GM19351 (cell line): ENCODE results near the gene HAUS2.
A peak's percentile ranks its signal among the peaks of the same experiment; 100 is the strongest.
"Not testable (repeated sequence)": the region's sequence is repeated elsewhere in the genome, so short reads cannot be mapped to it uniquely, and the experiment has no call there.

ENCODE experiments used
- ATAC-seq: cut with Tn5 transposase; IDR thresholded peaks from one replicate; pipeline ENCODE4 v1.9.1; 2021; ENCODE audit warnings: mild to moderate bottlenecking, moderate library complexity; ENCODE audit not compliant: unreplicated experiment

HAUS2 gene

DNA sequence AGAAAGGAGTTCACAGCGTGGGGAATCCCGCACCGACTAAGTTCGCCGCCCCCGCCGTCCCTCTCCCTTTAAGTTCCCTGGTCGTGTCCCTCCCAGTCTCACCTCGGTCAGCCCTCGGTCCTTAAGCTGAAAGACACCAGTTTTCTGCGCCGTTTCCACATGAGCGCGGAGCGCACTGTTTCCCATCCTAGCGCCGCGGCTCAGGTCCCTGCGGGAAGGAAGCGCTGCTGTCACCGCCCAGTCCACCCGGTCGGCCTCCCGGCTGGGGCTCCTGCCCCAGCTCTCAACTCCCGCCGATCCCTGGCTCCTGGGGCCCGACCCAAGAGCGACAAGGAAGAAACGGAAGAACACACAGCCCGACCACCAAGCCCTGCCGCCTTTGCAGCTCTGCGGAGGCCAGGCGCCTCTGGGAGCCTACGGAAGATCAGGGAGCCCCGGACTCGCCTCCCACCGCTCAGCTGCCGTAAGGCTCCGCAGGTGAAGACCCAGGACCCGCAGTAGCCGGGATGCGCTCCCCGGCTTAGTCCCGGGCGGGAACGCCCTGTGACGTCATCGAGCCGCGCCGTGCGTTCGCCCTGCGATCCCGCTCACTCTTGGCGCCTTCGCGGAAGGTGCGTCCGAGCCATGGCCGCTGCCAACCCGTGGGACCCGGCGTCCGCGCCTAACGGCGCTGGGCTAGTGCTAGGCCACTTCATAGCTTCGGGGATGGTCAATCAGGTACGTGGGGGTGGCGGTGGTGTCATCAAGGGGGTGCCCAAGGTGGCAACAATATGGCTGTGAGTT, at the start of gene HAUS2, which contains the start of gene LRRC57:
TSS of gene HAUS2 (plus strand) at position 590 of the 783 bp plus-strand sequence. CDS start at position 625, 35 bp downstream.
TSS of gene LRRC57 (minus strand) at position 545 of the 783 bp plus-strand sequence. CDS start at position 186, 359 bp downstream.
- peak; percentile 72 for ATAC-seq

DNA sequence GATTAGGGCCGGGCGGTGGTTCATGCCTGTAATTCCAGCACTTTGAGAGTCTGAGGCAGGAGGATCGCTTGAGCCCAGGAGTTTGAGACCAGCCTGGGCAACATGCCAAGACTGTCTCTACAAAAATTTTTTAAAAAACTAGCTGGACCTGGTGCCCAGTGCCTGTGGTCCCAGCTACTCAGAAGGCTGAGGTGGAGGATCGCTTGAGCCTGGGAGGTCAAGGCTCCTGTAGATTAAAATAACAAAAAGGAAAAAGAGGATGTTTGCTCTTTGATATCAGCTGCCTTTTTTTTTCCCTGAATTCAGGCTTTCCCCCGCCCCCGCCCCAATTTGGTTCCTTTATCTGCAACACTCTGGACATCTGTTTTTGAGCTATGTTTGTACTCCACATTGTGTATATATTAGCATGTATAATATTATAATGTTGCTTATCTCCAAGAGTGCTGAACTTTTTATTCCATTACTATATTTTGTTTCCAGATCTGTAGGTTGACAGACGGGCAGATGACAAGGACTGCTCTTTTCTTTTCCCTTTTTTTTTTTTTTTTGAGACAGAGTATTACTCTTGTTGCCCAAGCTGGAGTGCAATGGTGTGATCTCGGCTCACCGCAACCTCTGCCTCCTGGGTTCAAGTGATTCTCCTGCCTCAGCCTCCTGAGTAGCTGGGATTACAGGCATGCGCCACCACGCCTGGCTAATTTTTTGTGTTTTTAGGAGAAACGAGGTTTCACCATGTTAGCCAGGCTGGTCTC, 48.6 kb upstream of the HAUS2 start:
- no peak for ATAC-seq

DNA sequence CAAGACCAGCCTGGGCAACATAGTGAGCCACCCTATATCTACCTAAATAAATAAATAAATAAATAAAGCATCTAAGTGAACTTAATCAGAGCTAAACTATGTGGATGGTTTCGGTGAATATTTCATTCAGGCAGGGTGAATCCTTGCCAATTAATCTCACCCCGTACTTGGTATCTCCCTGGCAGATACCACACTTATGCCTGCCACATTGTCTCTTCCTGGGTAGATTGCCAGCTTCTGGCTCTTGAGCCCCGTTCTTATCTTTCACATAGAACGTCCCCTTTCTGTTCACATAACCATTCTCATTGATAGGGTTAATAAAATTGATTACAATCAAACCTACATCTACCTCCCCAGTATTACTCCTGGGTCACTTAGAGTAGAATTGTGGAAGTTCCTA, 46.2 kb upstream of the HAUS2 start:
- no peak for ATAC-seq

DNA sequence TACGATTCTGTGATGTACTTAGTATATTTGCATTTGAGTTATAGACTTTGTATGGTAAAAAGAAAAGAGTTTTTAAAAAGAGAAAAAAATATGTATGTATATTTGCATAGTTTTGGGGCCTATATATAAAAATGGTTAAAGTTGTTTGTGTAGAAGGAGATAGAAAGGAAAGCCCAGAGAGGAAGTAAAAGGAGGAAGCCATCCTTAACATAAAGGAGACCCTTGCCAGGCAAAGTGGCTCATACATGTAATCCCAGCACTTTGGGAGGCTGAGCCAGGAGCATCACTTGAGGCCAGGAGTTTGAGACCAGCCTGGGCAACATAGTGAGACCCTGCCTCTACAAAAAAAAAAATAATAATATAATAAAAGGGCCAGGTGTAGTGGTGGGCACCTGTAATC, 44.8 kb upstream of the HAUS2 start:
- ATAC-seq, result no peak

DNA sequence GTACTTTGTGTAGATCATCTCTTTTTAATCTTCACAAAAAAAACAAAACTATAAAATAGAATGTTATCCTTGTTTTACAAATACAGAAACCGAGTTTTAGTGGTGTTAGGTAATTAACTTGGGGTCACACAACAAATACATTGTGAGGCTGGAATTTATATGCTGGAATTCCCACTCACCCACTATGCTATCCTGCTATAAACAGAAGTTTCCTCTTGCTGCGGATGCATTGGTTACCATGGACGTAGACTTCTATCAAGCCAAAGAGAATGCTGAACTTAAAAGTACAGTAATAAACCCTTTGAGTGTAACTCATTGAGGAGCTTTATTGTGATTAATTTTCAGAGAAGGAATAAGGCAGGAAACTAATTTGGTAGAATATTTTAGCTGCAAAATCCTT, 44.0 kb upstream of the HAUS2 start:
- ATAC-seq, result no peak

DNA sequence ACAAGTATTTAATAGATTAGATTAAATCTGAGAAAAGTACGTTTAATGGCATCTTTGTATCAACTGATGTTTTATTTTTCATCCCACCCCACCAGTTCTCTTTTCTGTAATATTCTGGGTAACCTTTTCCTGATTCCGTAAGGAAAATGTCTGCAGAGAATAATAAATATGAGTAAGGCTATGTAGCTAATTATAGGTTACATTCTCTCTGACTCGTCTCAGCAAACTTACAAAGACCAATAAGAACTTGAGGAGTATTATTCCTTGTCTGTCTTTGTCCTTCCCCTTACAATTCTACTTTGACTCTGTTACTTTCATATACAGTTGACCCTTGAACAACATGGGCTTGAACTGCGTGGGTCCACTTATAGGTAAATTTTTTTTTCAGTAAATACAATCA, 41.1 kb upstream of the HAUS2 start:
- no peak for ATAC-seq

DNA sequence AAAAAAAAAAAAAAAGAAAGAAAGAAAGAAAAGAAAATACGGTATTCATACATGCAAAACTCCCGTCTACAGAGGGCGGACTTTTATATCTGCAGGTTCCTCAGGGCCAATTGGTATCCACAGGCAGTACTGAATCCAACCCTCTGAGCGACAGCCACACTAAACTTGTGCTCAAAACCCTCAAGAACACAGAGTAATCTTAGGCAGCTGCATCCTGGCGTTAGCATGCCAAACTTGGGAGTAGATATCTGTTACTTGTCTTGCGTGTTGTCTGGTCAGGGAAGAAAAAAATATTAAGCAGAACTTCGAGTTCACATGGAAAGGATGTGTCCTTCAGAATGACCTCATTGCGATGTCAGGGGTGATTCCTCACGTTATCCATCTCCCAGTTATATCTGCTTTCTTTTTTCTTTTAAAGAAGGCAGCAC, 40.4 kb upstream of the HAUS2 start:
- no peak for ATAC-seq

DNA sequence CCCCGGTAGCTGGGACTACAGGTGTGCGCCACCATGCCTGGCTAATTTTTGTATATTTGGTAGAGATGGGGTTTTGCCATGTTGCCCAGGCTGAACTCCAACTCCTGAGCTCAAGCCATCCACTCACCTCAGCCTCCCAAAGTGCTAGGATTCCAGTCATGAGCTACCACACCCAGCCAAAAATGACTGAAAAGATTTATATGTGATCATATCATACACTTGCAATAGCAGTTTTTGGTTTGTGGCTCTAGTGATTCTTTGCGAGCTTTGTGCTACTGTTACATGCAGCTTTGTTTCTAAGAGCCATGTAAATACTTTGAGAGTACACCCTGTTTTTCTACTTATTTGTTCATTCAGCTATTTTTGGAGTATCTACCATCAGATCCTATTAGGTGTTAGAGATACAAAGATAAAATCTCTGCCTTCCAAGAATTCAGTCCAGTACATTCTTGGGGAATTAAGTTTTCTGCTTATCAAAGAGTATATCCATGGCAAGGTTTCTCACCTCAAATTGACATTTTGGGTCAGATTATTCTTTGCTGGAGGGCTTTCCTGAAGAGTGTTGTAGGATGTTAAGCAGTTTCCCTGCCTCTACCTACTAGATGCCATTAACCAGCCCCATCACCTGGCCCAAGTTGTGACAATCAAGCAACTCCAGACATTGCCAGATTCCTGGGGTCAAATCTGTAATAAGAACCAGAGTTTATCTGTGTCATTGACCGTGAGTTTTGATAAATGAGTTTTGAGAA, 38.2 kb upstream of the HAUS2 start:
- no peak for ATAC-seq

DNA sequence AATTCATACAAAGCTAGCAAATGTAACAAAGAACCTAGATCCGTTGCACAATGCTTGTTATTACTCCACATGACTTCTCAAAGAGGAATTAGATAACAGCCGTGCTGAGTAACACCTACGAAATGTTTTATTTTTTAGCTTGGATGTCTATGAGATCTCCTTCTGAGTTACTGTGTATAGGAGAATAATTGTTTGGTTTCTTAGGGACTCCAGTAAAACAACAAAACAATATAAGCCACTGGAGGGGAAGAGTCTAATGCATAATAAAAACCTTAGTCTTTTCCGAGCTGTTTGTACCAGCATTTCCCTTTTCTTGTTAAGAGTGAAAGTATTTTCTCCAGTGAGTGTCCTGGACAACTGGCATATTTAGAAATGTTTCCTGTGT, 37.6 kb upstream of the HAUS2 start:
- no peak for ATAC-seq

DNA sequence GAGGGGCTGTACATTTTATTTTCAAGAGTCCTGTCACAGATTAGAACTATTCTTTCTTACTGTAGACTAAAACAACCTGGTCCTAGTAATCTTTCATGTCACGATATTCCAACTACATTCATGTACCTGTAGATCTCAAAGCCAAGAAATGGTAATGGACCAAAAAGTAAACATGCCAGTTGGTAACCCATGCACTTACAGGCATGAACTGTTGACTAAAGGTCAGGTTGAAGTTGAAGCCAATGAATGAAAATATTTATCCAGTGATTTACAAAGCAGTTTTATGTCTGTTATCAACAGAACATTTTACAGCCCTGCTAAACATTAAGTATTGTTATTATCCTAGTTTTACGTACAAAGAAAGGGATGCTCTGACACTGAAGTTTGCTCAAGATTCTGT, 25.3 kb upstream of the HAUS2 start:
- ATAC-seq, result no peak

DNA sequence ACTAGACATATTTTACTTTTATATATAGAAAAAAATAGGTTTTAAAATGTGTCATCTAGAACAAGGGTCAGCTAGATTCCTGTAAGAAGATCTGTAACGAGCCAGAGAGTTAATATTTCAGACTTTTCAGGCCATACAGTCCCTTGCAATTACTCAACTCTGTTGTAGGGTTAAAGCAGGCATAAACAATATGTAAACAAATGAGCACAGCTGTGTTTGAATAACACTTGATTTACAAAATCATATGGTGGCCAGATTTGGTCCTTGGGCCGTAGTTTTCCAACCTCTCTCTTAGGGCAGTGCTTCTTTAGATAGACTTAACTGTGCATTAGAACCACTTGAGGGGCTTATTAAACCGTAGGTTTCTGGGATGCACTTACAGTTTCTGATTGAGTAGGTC, 19.7 kb upstream of the HAUS2 start:
- ATAC-seq, result no peak

DNA sequence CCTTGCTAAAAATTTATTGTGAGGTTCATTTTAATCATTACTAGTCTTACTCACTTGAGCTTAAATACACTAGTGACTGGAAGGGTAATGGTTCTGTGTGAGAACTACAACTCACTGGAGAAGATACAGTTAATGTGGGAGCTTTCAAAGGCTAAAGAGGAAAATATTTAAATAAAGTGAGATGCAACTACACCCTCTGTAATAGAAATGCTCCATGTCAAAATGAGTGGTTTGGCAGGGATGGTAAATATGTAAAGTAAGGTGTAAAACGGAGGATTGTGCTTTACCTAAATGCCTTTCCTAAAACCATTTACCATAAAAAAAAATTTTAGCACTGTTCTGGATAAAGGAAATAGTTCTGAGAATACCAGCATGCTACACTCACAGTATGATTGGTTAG, 15.4 kb upstream of the HAUS2 start:
- no peak for ATAC-seq

DNA sequence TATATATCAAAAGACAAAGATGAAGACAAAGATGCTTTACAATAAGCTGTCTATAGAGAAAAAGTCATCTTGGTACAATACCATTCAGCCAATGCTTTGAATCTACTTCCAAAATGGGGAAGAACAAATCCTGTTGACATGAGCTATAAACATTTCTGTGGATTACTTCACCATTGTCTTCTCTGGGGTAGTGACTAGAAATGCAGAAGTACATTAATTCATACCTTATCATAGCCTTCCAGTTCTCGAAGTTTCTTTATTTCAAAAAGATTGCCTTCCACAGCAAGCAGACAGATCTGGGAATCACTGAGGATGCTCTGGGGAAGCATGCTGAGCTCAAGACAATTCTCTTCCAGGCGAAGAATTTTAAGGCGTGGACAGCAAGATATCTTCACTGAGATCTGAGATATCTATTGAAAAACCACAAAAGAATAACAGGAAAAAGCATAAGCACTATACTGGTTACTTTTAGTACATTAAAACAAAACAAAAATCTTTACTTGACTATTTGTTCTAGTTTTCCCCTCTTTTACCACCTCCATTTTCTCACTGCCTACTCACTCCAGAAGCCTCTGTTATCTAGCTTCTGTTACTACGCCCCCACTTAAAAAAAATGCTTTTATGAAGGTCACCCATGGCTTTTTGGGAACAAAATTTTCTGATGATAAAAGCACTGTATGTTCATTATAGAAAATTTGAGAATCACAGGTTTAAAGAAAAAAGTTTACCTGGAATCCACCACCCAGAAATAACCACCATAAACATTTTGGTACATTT, 3.6 kb upstream of the HAUS2 start:
- ATAC-seq, result no peak

DNA sequence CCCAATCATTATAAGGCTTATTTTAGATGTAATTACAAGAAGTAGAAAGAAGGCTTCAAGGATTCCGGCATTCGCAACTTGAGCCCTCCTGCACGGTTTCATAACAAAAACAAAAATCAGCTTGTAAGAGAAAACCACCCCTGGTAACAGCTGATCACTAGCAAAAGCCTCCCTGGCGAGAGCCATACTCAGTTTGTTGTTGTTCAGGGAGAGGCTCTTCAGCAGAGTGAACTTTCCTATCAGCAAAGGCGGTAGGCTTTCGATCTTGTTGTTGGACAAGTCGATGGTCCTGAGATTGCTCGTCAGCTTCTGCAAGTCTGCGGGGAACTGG, 755 bp upstream of the HAUS2 start:
- peak; percentile 10 for ATAC-seq

DNA sequence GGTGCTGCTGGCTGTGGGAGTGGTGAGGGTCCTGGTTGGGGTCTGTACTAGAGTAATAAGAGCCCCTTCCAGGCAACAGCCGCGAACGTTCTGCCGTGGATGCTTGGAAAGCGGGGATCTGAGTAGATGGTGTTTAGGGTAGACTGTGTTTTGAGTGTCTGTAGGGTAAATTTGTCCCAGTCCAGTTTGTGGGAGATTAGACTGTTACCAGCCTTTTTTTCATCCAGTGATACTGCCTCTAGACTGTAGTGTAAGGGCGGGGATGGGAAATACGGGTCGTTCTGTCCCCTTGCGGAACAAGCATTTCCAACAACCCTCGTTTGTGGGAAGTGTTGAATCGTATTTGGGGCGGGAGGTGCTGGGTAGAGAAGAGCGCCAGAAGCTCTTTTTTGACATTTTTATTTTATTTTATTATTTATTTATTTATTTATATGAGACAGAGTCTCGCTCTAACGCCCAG, 424 bp downstream of the HAUS2 start:
- peak; percentile 32 for ATAC-seq

DNA sequence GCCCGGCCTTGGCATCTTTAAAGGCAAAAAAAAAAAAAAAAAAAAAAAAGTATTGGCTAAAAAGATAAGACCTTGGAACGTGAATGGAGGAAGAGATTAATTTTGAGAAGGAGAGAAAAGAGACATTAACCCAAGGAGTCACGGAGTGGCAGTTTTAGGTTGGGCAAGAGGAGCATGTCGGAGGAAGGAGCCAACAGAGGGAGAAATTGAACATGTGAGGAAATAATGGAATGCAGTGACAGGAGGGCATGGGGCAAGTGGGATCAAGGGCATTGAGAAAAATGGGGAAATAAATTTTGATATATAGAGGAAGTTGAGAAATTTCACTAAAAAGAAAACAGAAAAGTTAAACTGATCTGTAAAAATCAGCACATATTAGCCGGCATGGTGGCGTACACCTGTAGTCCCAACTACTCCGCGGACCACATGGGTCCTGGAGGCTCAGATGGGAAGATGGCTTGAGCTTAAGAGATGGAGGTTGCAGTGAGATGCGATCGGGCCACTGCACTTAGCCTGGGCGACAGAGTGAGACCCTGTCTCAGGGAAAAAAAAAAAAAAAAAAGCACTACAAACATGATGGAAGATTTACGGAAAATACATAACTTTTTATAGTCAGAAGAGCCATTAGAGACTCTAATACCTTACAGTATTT, 1.2 kb downstream of the HAUS2 start:
- ATAC-seq, result no peak

DNA sequence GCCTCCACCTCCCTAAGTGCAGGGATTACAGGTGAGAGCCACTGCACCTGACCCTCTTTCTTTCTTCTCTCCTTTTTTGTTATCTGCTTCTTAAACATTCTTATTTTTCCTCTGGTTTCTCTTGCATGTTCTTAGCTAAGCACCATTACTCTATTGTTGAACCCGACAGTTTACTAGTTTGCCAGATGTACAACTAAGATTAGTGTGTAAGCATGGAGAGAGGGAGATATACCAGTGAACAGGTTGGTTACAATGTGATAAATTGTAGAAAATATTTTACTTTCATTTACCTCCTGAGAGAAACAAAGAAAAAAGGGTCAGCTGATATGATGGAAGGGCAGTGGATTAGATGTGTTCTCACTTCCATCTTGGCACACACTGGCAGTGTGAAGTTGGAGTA, 4.9 kb downstream of the HAUS2 start:
- no peak for ATAC-seq

DNA sequence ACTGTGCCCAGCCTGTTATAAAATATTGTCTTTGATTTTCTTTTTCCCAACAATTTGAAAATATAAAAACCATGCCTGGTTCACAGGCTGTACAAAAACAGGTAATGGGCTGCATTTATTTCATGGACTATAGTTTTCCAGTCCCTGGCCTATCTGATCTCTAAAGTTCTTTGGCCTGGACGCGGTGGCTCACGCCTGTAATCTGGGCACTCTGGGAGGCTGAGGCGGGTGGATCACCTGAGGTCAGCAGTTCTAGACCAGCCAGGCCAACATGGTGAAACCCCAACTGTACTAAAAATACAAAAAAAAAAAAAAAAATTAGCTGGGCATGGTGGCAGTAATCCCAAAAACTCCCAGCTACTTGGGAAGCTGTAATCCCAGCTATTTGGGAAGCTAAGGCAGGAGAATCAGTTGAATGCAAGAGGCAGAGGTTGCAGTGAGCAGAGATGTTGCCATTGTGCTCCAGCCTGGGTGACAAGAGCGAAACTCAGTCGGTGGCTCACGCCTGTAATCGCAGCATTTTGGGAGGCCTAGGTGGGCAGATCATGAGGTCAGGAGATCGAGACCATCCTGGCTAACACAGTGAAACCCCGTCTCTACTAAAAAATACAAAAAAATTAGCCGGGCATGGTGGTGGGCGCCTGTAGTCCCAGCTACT, 8.0 kb downstream of the HAUS2 start:
- ATAC-seq, result not testable (repeated sequence)

DNA sequence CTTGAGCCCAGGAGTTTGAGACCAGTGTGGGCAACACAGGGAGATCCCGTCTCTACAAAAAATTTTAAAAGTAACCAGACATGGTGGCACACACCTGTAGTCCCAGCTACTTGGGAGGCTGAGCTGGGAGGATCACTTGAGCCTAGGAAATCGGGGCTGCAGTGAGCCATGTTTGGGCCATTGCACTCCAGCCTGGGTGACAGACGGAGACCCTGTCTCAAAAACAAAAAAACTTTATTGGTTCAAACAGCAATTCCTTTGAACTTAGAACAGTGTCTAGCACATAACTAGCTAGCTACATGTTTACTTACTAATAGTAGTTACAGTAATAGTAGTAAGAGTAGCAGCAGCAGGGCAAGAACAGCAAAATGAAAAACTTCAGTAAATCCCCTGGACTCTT, 10.1 kb downstream of the HAUS2 start:
- no peak for ATAC-seq
